Measurements from ENCODE around the gene PSTK. TPM values are rescaled to one million over a fixed set of nuclear protein-coding genes. Genes with fewer than 3 reads are reported as not detected.

PSTK gene
- polyA plus RNA-seq, 2 of the 4 experiments (the other 2 are of a cell fraction), result 5.3 to 9.0 TPM

GRCh38 chr10:122986335-122986734 is 6.1 kb downstream of the PSTK start:
- no peak overlapping the region for H3K4me3 ChIP-seq
- WGBS (ENCODE audit: missing lambda C conversion rate), result 91% methylated on average over 6 of the region's 6 CpGs
- TF ChIP-seq MYC (IDR thresholded peaks at IDR 0.05; ENCODE audit: borderline replicate concordance, low read length), result no peak
- TF ChIP-seq CHD2 (IDR thresholded peaks at IDR 0.05; ENCODE audit: low read length, partially characterized antibody), result no peak
- no peak for TF ChIP-seq PBX3 (IDR thresholded peaks at IDR 0.05)
- no peak for TF ChIP-seq ZSCAN20 (CRISPR knock-in tag; IDR thresholded peaks at IDR 0.05)
- no peak for TF ChIP-seq TFCP2L1 (CRISPR knock-in tag; IDR thresholded peaks at IDR 0.05)
- no peak for TF ChIP-seq HMGXB4 (CRISPR knock-in tag; IDR thresholded peaks at IDR 0.05; ENCODE audit: borderline replicate concordance)
- TF ChIP-seq BHLHE40 (IDR thresholded peaks at IDR 0.05; ENCODE audit: low read depth, low read length), result no peak
- TF ChIP-seq ELK1 (IDR thresholded peaks at IDR 0.05; ENCODE audit: low read depth, low read length), result no peak
- no peak for TF ChIP-seq NFE2L2 (conservative IDR thresholded peaks at IDR 0.05; ENCODE audit: low read length)
- TF ChIP-seq POLR2A (IDR thresholded peaks at IDR 0.05; ENCODE audit: low read length), result no peak
- TF ChIP-seq CEBPB (IDR thresholded peaks at IDR 0.05), result no peak
- TF ChIP-seq HOXB13 (CRISPR knock-in tag; IDR thresholded peaks at IDR 0.05; ENCODE audit: low read depth), result no peak
- DNase-seq (ENCODE audit: low read depth in 1 of 2, low spot score in 1 of 2) (no peak), ATAC-seq (no peak), FAIRE-seq (no peak)
- ChIA-PET CTCF (no interaction called here), POLR2A (interaction anchor here (1.3 kb wide), 1 partner anchor 22 kb away, joined by 3 read pairs; no protein-coding TSS in a partner anchor)
- no peaks in the 10 kb centered on the region for H3K4me1 ChIP-seq
- no peak overlapping the region for H3K27ac ChIP-seq
- H3K9me3 ChIP-seq, result no peaks in the 10 kb centered on the region
- H3K4me2 ChIP-seq, result no peak overlapping the region

- DNase-seq (ENCODE audit: low read depth in 1 of 2, low spot score in 1 of 2) (no peak), ATAC-seq (no peak), FAIRE-seq (no peak)
- Histone ChIP-seq H3K4me1 (no peaks in the 10 kb centered on the region), H3K27ac (no peak overlapping the region), H3K9me3 (no peaks in the 10 kb centered on the region), H3K4me3 (no peak overlapping the region), H3K4me2 (no peak overlapping the region)
- ChIA-PET CTCF (interaction anchor here (0.9 to 2.4 kb wide), 2 partner anchors 8 to 17 kb away, joined by 3 to 21 read pairs; partner anchors contain the start of gene PSTK), POLR2A (no interaction called here)
- 55% methylated on average over 2 of the region's 2 CpGs for WGBS (ENCODE audit: missing lambda C conversion rate)
- TF ChIP-seq REST (IDR thresholded peaks at IDR 0.05) (no peak), HEYL (CRISPR knock-in tag; IDR thresholded peaks at IDR 0.05) (no peak), SREBF2 (IDR thresholded peaks at IDR 0.05) (no peak), ZFP36 (IDR thresholded peaks at IDR 0.05; ENCODE audit: borderline replicate concordance, partially characterized antibody) (no peak), GATA3 (IDR thresholded peaks at IDR 0.05; ENCODE audit: borderline replicate concordance) (no peak), CEBPB (IDR thresholded peaks at IDR 0.05) (no peak), RNF2 (IDR thresholded peaks at IDR 0.05; ENCODE audit: borderline replicate concordance, low read depth) (no peak), HMGXB4 (CRISPR knock-in tag; IDR thresholded peaks at IDR 0.05; ENCODE audit: borderline replicate concordance) (no peak), CHD2 (IDR thresholded peaks at IDR 0.05; ENCODE audit: low read length, partially characterized antibody) (no peak), SMC3 (IDR thresholded peaks at IDR 0.05) (no peak), ZNF302 (CRISPR knock-in tag; IDR thresholded peaks at IDR 0.05) (no peak), MAFK (IDR thresholded peaks at IDR 0.05; ENCODE audit: partially characterized antibody) (no peak)
These were observed 8.3 kb downstream of the PSTK start for GRCh38 chr10:122988501-122988900.

Data from A549 (cell line).